BLaER1 treated with 17β-estradiol and CSF1 and Interleukin-3, amounts not matched to agents 10 nM and 100 nM (cell line): ENCODE data around the gene TRNAU1AP.
"Not testable (repeated sequence)": the region's sequence is repeated elsewhere in the genome, so short reads cannot be mapped to it uniquely, and the experiment has no call there.

Experiments used
- H3K27ac ChIP-seq, 11 experiments: shearing (Covaris generic); formaldehyde crosslinking; 2 replicates each; pipeline ENCODE4 v1.8.1; 2022
- H3K27me3 ChIP-seq, 11 experiments: shearing (Covaris generic); formaldehyde crosslinking; 2 replicates each; pipeline ENCODE4 v1.8.1; 2022
- H3K36me3 ChIP-seq, 11 experiments: shearing (Covaris generic); formaldehyde crosslinking; 2 replicates each; pipeline ENCODE4 v1.8.1; 2022
- H3K4me1 ChIP-seq, 10 experiments: shearing (Covaris generic); formaldehyde crosslinking; 2 replicates each; pipeline ENCODE4 v1.8.1; 2022
- H3K4me2 ChIP-seq, 11 experiments: shearing (Covaris generic); formaldehyde crosslinking; 2 replicates each; pipeline ENCODE4 v1.8.1; 2022
- H3K4me3 ChIP-seq, 10 experiments: shearing (Covaris generic); formaldehyde crosslinking; 2 replicates each; pipeline ENCODE4 v1.8.1; 2022
- H3K9ac ChIP-seq, 11 experiments: shearing (Covaris generic); formaldehyde crosslinking; 2 replicates each; pipeline ENCODE4 v1.8.1; 2022
- H3K9me3 ChIP-seq, 11 experiments: shearing (Covaris generic); formaldehyde crosslinking; replicated peaks in 1 of 11; 2 replicates each; pipeline ENCODE4 v1.8.1; 2022
- H4K20me1 ChIP-seq, 11 experiments: shearing (Covaris generic); formaldehyde crosslinking; 2 replicates each; pipeline ENCODE4 v1.8.1; 2022
- Cebpa-rat ChIP-seq, 11 experiments: shearing (Covaris generic); IDR thresholded peaks; 2 replicates each; pipeline ENCODE4 v1.8.1; 2022

TRNAU1AP gene

DNA sequence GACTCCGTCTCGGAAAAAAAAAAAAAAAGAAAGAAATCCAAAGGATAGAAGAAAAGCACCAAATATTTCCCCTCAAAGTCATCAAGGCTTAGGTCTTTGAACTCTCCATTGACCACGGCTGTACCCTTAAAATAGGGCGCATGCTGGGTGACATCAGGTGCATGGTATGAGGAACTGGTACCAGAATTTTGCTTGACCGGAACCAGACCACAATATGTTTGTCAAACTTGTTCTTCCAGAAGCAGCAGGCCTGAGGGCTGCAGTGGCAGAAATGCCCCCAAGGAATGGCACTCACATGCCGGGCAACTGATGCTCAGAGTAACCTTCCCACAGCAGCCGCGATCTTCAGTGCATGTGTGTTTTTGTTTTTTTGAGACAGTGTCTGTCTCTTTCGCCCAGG is 26.0 kb upstream of the TRNAU1AP start:
- H3K27me3 ChIP-seq = no peaks in the 10 kb centered on the region
- no peak overlapping the region; a peak in 1 of 22 replicates for H3K9ac ChIP-seq
- no peak overlapping the region for H3K4me3 ChIP-seq
- peaks cover 22 to 100% (median 93%) of the 10 kb centered on the region in 11 experiments for H3K36me3 ChIP-seq
- no peak for TF ChIP-seq Cebpa-rat (IDR thresholded peaks at IDR 0.05)
- H4K20me1 ChIP-seq = peaks cover 0 to 100% (median 88%) of the 10 kb centered on the region in 11 experiments; a peak in 18 of 22 replicates
- H3K4me1 ChIP-seq = peaks cover 6 to 18% (median 13%) of the 10 kb centered on the region in 10 experiments; a peak in 19 of 20 replicates
- no peak overlapping the region for H3K4me2 ChIP-seq
- H3K9me3 ChIP-seq = no peaks in the 10 kb centered on the region
- no peak overlapping the region for H3K27ac ChIP-seq

DNA sequence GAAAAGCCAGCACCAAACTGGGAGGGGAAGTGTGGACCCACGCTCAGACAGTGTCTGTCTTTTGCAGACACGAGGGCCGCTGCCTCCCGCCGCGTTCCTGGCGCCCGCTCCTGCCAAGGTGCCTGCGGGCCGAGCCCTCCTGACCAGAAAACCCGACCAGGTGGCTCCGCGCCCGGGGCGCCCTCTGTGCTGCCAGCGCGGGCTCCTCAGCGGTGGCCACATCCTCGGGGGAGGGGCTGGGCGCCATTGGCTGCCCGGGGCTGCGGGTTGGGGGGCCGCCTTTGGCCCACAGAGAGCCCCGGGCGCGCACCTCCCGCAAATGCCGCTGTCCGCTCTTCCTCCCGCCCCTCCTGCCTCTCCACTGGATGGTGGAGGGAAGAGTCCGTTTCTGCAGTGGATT is 22.4 kb upstream of the TRNAU1AP start:
- Histone ChIP-seq H3K4me2 (no peak overlapping the region), H3K36me3 (peaks cover 43 to 99% (median 91%) of the 10 kb centered on the region in 11 experiments), H3K27ac (no peak overlapping the region), H4K20me1 (peaks cover 0 to 86% (median 58%) of the 10 kb centered on the region in 11 experiments; a peak in 18 of 22 replicates), H3K9ac (no peak overlapping the region), H3K4me1 (peaks cover 0 to 9% (median 0%) of the 10 kb centered on the region in 10 experiments; a peak in 3 of 20 replicates), H3K27me3 (no peaks in the 10 kb centered on the region), H3K4me3 (no peak overlapping the region), H3K9me3 (no peaks in the 10 kb centered on the region)
- TF ChIP-seq Cebpa-rat (IDR thresholded peaks at IDR 0.05) = no peak

- Histone ChIP-seq H4K20me1 (peaks cover 0 to 74% (median 37%) of the 10 kb centered on the region in 11 experiments; a peak in 16 of 22 replicates), H3K27me3 (no peaks in the 10 kb centered on the region), H3K9me3 (no peaks in the 10 kb centered on the region), H3K9ac (peak overlapping the region in 1 of 11 experiments; percentile 24; a peak in 2 of 22 replicates), H3K4me2 (no peak overlapping the region), H3K4me3 (no peak overlapping the region), H3K4me1 (peaks cover 0 to 9% (median 2%) of the 10 kb centered on the region in 10 experiments; a peak in 5 of 20 replicates), H3K27ac (no peak overlapping the region), H3K36me3 (peaks cover 73 to 99% (median 96%) of the 10 kb centered on the region in 11 experiments)
- no peak for TF ChIP-seq Cebpa-rat (IDR thresholded peaks at IDR 0.05)
Measured at GRCh38 chr1:28534671-28535070, 18.2 kb upstream of the TRNAU1AP start.

DNA sequence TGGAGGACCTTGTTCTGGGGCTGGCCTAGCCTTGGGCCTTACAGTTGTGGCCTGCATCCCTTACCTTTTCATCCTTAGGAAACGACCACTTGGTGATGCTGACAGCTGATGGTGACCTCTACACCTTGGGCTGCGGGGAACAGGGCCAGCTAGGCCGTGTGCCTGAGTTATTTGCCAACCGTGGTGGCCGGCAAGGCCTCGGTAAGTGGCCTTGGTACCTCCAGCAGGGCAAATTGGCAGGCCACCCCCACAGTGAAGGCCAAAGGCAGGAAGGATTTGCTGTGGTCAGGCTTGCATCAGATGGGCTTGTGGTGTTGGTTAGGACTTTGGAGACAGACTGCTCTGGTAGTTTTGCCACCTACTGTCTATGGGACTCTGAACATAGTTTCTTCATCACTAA is 17.7 kb upstream of the TRNAU1AP start:
- no peak overlapping the region for H3K4me2 ChIP-seq
- H3K27ac ChIP-seq = no peak overlapping the region
- H3K9ac ChIP-seq = peak overlapping the region in 2 of 11 experiments; percentile 9 to 36; a peak in 1 of 22 replicates
- TF ChIP-seq Cebpa-rat (IDR thresholded peaks at IDR 0.05) = no peak
- no peaks in the 10 kb centered on the region for H3K27me3 ChIP-seq
- peaks cover 68 to 99% (median 96%) of the 10 kb centered on the region in 11 experiments for H3K36me3 ChIP-seq
- no peaks in the 10 kb centered on the region for H3K9me3 ChIP-seq
- H3K4me1 ChIP-seq = peaks cover 0 to 9% (median 2%) of the 10 kb centered on the region in 10 experiments; a peak in 5 of 20 replicates
- H3K4me3 ChIP-seq = no peak overlapping the region
- H4K20me1 ChIP-seq = peaks cover 0 to 69% (median 32%) of the 10 kb centered on the region in 11 experiments; a peak in 15 of 22 replicates

DNA sequence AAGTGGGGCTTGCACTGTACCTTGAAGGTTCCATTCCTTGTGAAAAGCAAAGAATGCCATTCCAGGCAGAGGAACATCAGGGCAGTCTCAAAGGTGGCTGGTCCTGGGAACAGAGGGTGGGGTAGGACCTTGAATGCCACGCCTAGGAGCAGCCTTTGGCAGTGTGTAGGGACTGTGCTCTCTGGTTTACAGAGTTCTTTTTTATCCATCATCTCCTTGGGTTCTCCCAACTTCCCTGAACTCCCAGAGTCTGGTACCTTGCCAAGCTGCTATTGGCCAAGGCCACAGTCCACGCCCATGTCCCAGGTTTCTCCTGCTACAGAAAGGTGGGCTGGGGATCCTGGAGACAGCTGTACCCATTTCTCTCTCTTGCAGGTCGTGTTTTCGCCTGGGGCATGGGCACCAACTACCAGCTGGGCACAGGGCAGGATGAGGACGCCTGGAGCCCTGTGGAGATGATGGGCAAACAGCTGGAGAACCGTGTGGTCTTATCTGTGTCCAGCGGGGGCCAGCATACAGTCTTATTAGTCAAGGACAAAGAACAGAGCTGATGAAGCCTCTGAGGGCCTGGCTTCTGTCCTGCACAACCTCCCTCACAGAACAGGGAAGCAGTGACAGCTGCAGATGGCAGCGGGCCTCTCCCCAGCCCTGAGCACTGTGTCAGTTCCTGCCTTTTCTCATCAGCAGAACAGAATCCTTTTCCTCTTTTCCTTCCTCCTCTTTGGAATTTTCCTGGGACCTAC is 15.3 kb upstream of the TRNAU1AP start:
- no peak overlapping the region; a peak in 3 of 22 replicates for H3K4me2 ChIP-seq
- H3K9me3 ChIP-seq = no peaks in the 10 kb centered on the region
- peak overlapping the region in 4 of 11 experiments; percentile 2 to 21 (median 12); a peak in 4 of 22 replicates for H3K9ac ChIP-seq
- no peak for TF ChIP-seq Cebpa-rat (IDR thresholded peaks at IDR 0.05)
- no peaks in the 10 kb centered on the region for H3K27me3 ChIP-seq
- H4K20me1 ChIP-seq = peaks cover 0 to 46% (median 17%) of the 10 kb centered on the region in 11 experiments; a peak in 11 of 22 replicates
- H3K4me3 ChIP-seq = no peak overlapping the region
- H3K36me3 ChIP-seq = peaks cover 43 to 90% (median 81%) of the 10 kb centered on the region in 11 experiments
- peaks cover 0 to 9% (median 2%) of the 10 kb centered on the region in 10 experiments; a peak in 5 of 20 replicates for H3K4me1 ChIP-seq
- peak overlapping the region in 2 of 11 experiments; percentile 5 to 35; a peak in 1 of 22 replicates for H3K27ac ChIP-seq

DNA sequence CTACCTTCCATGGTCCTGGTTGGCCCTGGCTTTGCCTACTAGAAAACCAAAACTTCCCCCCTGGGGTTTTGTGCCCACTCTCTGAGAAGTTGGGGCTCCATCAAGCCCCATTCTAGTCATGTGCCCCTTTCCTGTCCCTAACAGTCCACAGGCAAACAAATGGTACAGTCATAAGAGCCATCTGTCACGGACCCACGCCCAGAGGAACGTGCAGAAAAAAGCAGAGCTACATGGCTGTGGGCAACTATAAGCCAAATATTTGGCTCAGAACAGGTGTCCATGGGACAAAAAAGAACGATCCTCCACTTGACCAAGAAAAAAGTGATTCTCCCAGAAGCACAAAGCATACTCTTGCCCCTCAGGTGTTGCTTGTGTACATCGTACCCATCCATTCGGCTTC is 14.6 kb upstream of the TRNAU1AP start:
- Histone ChIP-seq H4K20me1 (peaks cover 0 to 46% (median 17%) of the 10 kb centered on the region in 11 experiments; a peak in 11 of 22 replicates), H3K27ac (peak overlapping the region in 1 of 11 experiments; percentile 5; a peak in 1 of 22 replicates), H3K4me1 (peaks cover 0 to 9% (median 2%) of the 10 kb centered on the region in 10 experiments; a peak in 5 of 20 replicates), H3K9me3 (no peaks in the 10 kb centered on the region), H3K4me3 (no peak overlapping the region), H3K4me2 (no peak overlapping the region; a peak in 3 of 22 replicates), H3K9ac (peak overlapping the region in 2 of 11 experiments; percentile 2 to 21; a peak in 4 of 22 replicates), H3K27me3 (no peaks in the 10 kb centered on the region), H3K36me3 (peaks cover 43 to 84% (median 75%) of the 10 kb centered on the region in 11 experiments)
- TF ChIP-seq Cebpa-rat (IDR thresholded peaks at IDR 0.05) = no peak

DNA sequence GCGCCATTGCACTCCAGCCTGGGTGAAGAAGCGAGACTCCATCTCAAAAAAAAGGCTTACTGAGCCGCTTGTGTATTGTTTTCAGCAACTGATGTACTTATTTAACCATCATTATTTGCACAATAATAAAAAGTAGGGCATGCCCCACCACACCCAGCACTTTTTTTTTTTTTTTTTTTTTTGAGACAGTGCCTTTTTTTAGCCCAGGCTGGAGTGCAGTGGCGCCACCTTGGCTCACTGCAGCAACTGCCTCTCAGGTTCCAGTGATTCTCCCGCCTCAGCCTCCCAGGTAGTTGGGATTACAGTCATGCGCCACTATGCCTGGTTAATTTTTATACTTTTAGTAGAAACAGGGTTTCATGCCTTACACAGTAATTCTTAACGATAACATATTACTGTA is 12.2 kb upstream of the TRNAU1AP start:
- Histone ChIP-seq H3K36me3 (peaks cover 29 to 63% (median 54%) of the 10 kb centered on the region in 11 experiments), H3K4me3 (no peak overlapping the region), H4K20me1 (peaks cover 0 to 29% (median 17%) of the 10 kb centered on the region in 11 experiments; a peak in 10 of 22 replicates), H3K9me3 (no peaks in the 10 kb centered on the region), H3K4me2 (no peak overlapping the region), H3K4me1 (peaks cover 0 to 9% (median 2%) of the 10 kb centered on the region in 10 experiments; a peak in 5 of 20 replicates), H3K27me3 (no peaks in the 10 kb centered on the region), H3K27ac (no peak overlapping the region), H3K9ac (no peak overlapping the region)
- TF ChIP-seq Cebpa-rat (IDR thresholded peaks at IDR 0.05) = no peak

DNA sequence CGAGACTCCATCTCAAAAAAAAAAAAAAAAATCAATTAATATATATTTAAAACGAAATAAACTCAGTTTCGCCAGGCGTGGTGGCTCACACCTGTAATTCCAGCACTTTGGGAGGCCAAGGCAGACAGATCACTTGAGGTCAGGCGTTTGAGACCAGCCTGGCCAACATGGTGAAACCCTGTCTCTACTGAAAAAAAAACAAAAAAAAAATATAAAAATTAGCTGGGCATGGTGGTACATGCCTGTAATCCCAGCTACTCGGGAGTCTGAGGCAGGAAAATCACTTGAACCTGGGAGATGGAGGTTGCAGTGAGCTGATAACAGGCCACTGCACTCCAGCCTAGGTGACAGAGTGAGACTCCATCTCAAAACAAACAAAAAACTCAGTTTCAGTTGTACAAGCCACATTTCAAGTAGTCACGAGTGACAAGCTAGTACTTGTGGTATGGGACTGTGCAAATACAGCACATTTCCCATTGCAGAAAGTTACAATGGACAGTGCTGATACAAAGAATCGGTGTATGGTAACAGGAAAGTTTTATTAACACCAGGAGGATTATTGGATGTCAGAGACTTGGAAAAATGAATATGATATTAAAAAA is 11.4 kb upstream of the TRNAU1AP start:
- not testable (repeated sequence) for H3K4me2 ChIP-seq, H3K4me3 ChIP-seq, H3K9ac ChIP-seq, H3K4me1 ChIP-seq, H3K27me3 ChIP-seq, H3K9me3 ChIP-seq, H3K27ac ChIP-seq
- Histone ChIP-seq H4K20me1 (peaks cover 0 to 20% (median 9%) of the 10 kb centered on the region in 11 experiments; a peak in 10 of 22 replicates), H3K36me3 (peaks cover 20 to 54% (median 45%) of the 10 kb centered on the region in 11 experiments)

GRCh38 chr1:28545246-28545628 is 7.6 kb upstream of the TRNAU1AP start:
- H3K36me3 ChIP-seq = peaks cover 0 to 17% (median 9%) of the 10 kb centered on the region in 11 experiments; a peak in 13 of 22 replicates
- H3K4me2 ChIP-seq = no peak overlapping the region
- no peak overlapping the region for H3K9ac ChIP-seq
- no peaks in the 10 kb centered on the region for H3K4me1 ChIP-seq
- H3K27me3 ChIP-seq = no peaks in the 10 kb centered on the region
- H3K27ac ChIP-seq = no peak overlapping the region
- H4K20me1 ChIP-seq = no peaks in the 10 kb centered on the region
- no peak overlapping the region for H3K4me3 ChIP-seq
- TF ChIP-seq Cebpa-rat (IDR thresholded peaks at IDR 0.05) = no peak
- no peaks in the 10 kb centered on the region for H3K9me3 ChIP-seq
